HCT116 (cell line): ENCODE measurements around the gene RHBDF1.

ENCODE experiments used
- CEBPB ChIP-seq: IDR thresholded peaks from 2 replicates; pipeline ENCODE4 v1.6.1; 2012; ENCODE audit warnings: low read depth
- CTCF ChIP-seq, 3 experiments: fragments of 200-600 bp in 1 of 3; sonication (generic) in 1 of 3; IDR thresholded peaks in 2 of 3; conservative IDR thresholded peaks in 1 of 3; 2 replicates each; pipeline ENCODE4 v1.5.1; 2012 to 2017; ENCODE audit warnings: low read depth in 2 of 3, low read length in 2 of 3, antibody characterized with exemption in 1 of 3, borderline replicate concordance in 1 of 3, control low read depth in 1 of 3, mild to moderate bottlenecking in 1 of 3, mixed read lengths in 1 of 3, mixed run types in 1 of 3, moderate library complexity in 1 of 3; ENCODE audit not compliant: insufficient read depth in 1 of 3
- ELF1 ChIP-seq: IDR thresholded peaks from 2 replicates; pipeline ENCODE4 v1.6.1; 2012; ENCODE audit warnings: low read depth, borderline replicate concordance
- EZH2 ChIP-seq: fragments of 200-600 bp; sonication (generic); IDR thresholded peaks from 2 replicates; pipeline ENCODE4 v1.6.1; 2017; ENCODE audit warnings: antibody characterized with exemption, mixed run types
- EZH2phosphoT487 ChIP-seq: fragments of 200-600 bp; IDR thresholded peaks from 2 replicates; pipeline ENCODE4 v1.6.1; 2018; ENCODE audit warnings: antibody characterized with exemption, borderline replicate concordance
- JUND ChIP-seq: IDR thresholded peaks from 2 replicates; pipeline ENCODE4 v1.6.1; 2012
- POLR2A ChIP-seq: IDR thresholded peaks from 2 replicates; pipeline ENCODE4 v1.7.0; 2011; ENCODE audit warnings: borderline replicate concordance; ENCODE audit not compliant: insufficient read depth, insufficient read length; ENCODE audit errors: extremely low read depth
- POLR2AphosphoS5 ChIP-seq: IDR thresholded peaks from 2 replicates; pipeline ENCODE4 v1.6.1; 2011; ENCODE audit warnings: mild to moderate bottlenecking, low read depth, low read length, moderate library complexity
- RAD21 ChIP-seq: IDR thresholded peaks from 2 replicates; pipeline ENCODE4 v1.6.1; 2012; ENCODE audit warnings: low read depth, mild to moderate bottlenecking
- REST ChIP-seq: IDR thresholded peaks from 2 replicates; pipeline ENCODE4 v1.6.1; 2012; ENCODE audit warnings: low read depth
- SP1 ChIP-seq: IDR thresholded peaks from 2 replicates; pipeline ENCODE4 v1.6.1; 2012; ENCODE audit warnings: low read depth
- ZFX ChIP-seq: fragments of 450-650 bp; IDR thresholded peaks from 2 replicates; pipeline ENCODE4 v1.6.1; 2017
- ZNF274 ChIP-seq: fragments of 200-500 bp; sonication (Bioruptor generic); IDR thresholded peaks from 2 replicates; pipeline ENCODE4 v1.6.1; 2014; ENCODE audit warnings: mild to moderate bottlenecking, low read depth, low read length, inconsistent platforms

- TF ChIP-seq ZNF274: no peak
- no peak for TF ChIP-seq RAD21
- TF ChIP-seq CTCF (IDR thresholded peaks at IDR 0.05 in 2 of 3, conservative IDR thresholded peaks at IDR 0.05 in 1 of 3; ENCODE audit: borderline replicate concordance in 1 of 3, insufficient read depth in 1 of 3, low read depth in 2 of 3, low read length in 2 of 3): no peak
- no peak for TF ChIP-seq POLR2A
- TF ChIP-seq JUND: no peak
- no peak for TF ChIP-seq REST
- TF ChIP-seq EZH2: no peak
- TF ChIP-seq EZH2phosphoT487: no peak
- no peak for TF ChIP-seq ELF1
- TF ChIP-seq ZFX: no peak
- no peak for TF ChIP-seq POLR2AphosphoS5
- TF ChIP-seq CEBPB: no peak
- TF ChIP-seq SP1: no peak
Measured at GRCh38 chr16:89391-90302, 17.2 kb upstream of the RHBDF1 start.
